Astrocyte (in vitro differentiated cells and primary cell): ENCODE results near the gene RPL27A. TPM values are rescaled to one million over a fixed set of nuclear protein-coding genes. Genes with fewer than 3 reads are reported as not detected.

ENCODE experiments used
- DNase-seq: peaks from one replicate; pipeline ENCODE4 v3.0.0-alpha.2; 2010; ENCODE audit warnings: low read depth
- FAIRE-seq: peaks from 2 replicates; lab custom pipeline; 2011; peaks lifted over from hg19 to GRCh38; lab: Jason Lieb, UNC
- H2AFZ ChIP-seq: 2 replicates; pipeline ENCODE4 v1.6.0; 2012; ENCODE audit warnings: low read depth, low read length, inconsistent platforms
- H3K27ac ChIP-seq: 2 replicates; pipeline ENCODE4 v1.5.1; 2011; ENCODE audit warnings: low read depth, low read length, inconsistent platforms
- H3K27me3 ChIP-seq: 2 replicates; pipeline ENCODE4 v1.6.0; 2011; ENCODE audit warnings: low read length, inconsistent platforms; ENCODE audit not compliant: insufficient read depth
- H3K36me3 ChIP-seq: 2 replicates; pipeline ENCODE4 v1.5.1; 2011; ENCODE audit warnings: low read length, inconsistent platforms; ENCODE audit not compliant: insufficient read depth
- H3K4me1 ChIP-seq: 2 replicates; pipeline ENCODE4 v1.5.1; 2011; ENCODE audit warnings: low read length, inconsistent platforms; ENCODE audit not compliant: insufficient read depth
- H3K4me2 ChIP-seq: 2 replicates; pipeline ENCODE4 v1.6.0; 2012; ENCODE audit warnings: low read length, inconsistent platforms
- H3K4me3 ChIP-seq: 2 replicates; pipeline ENCODE4 v1.5.1; 2011; ENCODE audit warnings: low read depth, mild to moderate bottlenecking, low read length, inconsistent platforms; ENCODE audit not compliant: insufficient read depth
- H3K79me2 ChIP-seq: 2 replicates; pipeline ENCODE4 v1.6.0; 2012; ENCODE audit warnings: mild to moderate bottlenecking, low read length, inconsistent platforms; ENCODE audit not compliant: insufficient read depth
- H3K9ac ChIP-seq: 2 replicates; pipeline ENCODE4 v1.6.0; 2012; ENCODE audit warnings: mild to moderate bottlenecking, low read length, inconsistent platforms
- H3K9me3 ChIP-seq: 2 replicates; pipeline ENCODE4 v1.5.1; 2012; ENCODE audit warnings: low read depth, mild to moderate bottlenecking, low read length, inconsistent platforms; ENCODE audit not compliant: insufficient read depth
- H4K20me1 ChIP-seq: 2 replicates; pipeline ENCODE4 v1.6.0; 2012; ENCODE audit warnings: low read length, inconsistent platforms; ENCODE audit not compliant: insufficient read depth
- H3K27ac Mint-ChIP-seq: one replicate; pipeline ENCODE4 v1.8.0; 2021; ENCODE audit warnings: mild to moderate bottlenecking, mixed read lengths; ENCODE audit not compliant: unreplicated experiment
- H3K27me3 Mint-ChIP-seq: one replicate; pipeline ENCODE4 v1.8.0; 2021; ENCODE audit warnings: low read depth, mixed read lengths; ENCODE audit not compliant: unreplicated experiment
- H3K36me3 Mint-ChIP-seq: one replicate; pipeline ENCODE4 v1.8.0; 2021; ENCODE audit warnings: low read depth, mixed read lengths; ENCODE audit not compliant: unreplicated experiment
- H3K4me1 Mint-ChIP-seq: one replicate; pipeline ENCODE4 v1.8.0; 2021; ENCODE audit warnings: low read depth, mixed read lengths; ENCODE audit not compliant: unreplicated experiment
- H3K4me3 Mint-ChIP-seq: one replicate; pipeline ENCODE4 v1.8.0; 2021; ENCODE audit warnings: mild to moderate bottlenecking, moderate library complexity, mixed read lengths; ENCODE audit not compliant: unreplicated experiment
- H3K9me3 Mint-ChIP-seq: one replicate; pipeline ENCODE4 v1.8.0; 2021; ENCODE audit warnings: mild to moderate bottlenecking, mixed read lengths; ENCODE audit not compliant: unreplicated experiment
- EZH2 ChIP-seq: IDR thresholded peaks from 2 replicates; pipeline ENCODE4 v1.6.1; 2012; ENCODE audit warnings: mild to moderate bottlenecking, low read length, inconsistent platforms; ENCODE audit not compliant: insufficient read depth
- total RNA-seq: library from RNA; stranded (reverse); gene quantifications from 2 replicates; pipeline ENCODE4 v1.2.1, GENCODE V29; 2021
- TF ChIP-seq, protein P1 (sequence below): IDR thresholded peaks from 2 replicates; pipeline ENCODE4 v1.5.1; 2011; ENCODE audit warnings: low read depth, mild to moderate bottlenecking, inconsistent platforms, low read length, moderate library complexity; ENCODE audit not compliant: insufficient read depth

Gene RPL27A
- total RNA-seq, 1 donor from 2014 or later = 682 TPM

DNA sequence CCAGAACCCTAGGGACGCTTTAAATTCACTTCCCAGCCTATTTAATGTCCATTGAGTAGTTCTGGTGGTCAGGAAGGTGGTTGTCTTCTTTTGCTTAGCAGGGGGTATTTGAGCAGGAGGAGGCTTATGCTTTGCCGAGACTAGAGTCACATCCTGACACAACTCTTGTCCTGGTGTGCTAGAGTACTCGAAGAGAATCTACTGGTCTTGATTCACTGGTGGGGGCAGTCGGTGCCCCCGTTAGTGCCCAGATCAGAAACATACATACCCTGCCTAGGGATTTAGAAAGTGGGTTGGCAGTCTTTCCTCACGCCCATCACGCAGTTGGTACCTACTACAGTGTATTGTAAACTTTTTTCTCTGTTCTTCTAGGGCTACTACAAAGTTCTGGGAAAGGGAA, 2.7 kb downstream of the RPL27A start:
- FAIRE-seq (no peak), DNase-seq (no peak)
- Mint-ChIP-seq H3K27ac (peak overlapping the region; percentile 36), H3K4me1 (peaks cover 43% of the 10 kb centered on the region), H3K27me3 (no peaks in the 10 kb centered on the region), H3K36me3 (peaks cover 27% of the 10 kb centered on the region), H3K9me3 (no peaks in the 10 kb centered on the region), H3K4me3 (peak overlapping the region; percentile 99)
- Histone ChIP-seq H3K27ac (no peak overlapping the region), H3K4me2 (peak overlapping the region; percentile 92), H3K36me3 (peaks cover 30% of the 10 kb centered on the region), H3K4me1 (peaks cover 56% of the 10 kb centered on the region), H4K20me1 (peaks cover 48% of the 10 kb centered on the region), H2AFZ (no peak overlapping the region), H3K9ac (peak overlapping the region; percentile 99), H3K27me3 (no peaks in the 10 kb centered on the region), H3K9me3 (no peaks in the 10 kb centered on the region), H3K4me3 (peak overlapping the region; percentile 97), H3K79me2 (peaks cover 48% of the 10 kb centered on the region)
- TF ChIP-seq, protein P1, sequence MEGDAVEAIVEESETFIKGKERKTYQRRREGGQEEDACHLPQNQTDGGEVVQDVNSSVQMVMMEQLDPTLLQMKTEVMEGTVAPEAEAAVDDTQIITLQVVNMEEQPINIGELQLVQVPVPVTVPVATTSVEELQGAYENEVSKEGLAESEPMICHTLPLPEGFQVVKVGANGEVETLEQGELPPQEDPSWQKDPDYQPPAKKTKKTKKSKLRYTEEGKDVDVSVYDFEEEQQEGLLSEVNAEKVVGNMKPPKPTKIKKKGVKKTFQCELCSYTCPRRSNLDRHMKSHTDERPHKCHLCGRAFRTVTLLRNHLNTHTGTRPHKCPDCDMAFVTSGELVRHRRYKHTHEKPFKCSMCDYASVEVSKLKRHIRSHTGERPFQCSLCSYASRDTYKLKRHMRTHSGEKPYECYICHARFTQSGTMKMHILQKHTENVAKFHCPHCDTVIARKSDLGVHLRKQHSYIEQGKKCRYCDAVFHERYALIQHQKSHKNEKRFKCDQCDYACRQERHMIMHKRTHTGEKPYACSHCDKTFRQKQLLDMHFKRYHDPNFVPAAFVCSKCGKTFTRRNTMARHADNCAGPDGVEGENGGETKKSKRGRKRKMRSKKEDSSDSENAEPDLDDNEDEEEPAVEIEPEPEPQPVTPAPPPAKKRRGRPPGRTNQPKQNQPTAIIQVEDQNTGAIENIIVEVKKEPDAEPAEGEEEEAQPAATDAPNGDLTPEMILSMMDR = no peak
- no peak for TF ChIP-seq EZH2

DNA sequence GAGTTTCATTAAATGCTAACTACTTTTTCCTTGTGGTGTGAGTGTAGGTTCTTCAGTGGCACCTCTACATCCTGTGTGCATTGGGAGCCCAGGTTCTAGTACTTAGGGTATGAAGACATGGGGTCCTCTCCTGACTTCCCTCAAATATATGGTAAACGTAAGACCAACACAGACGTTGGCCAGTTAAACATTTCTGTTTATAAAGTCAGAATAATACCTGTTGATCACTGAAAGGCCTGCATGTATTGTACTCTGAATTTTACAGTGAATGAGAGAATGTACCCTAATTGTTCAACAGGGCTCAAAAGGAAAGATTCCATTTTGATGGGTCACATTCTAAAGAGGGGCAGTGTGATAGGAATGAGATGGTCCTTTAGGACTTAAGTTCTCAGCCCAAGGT, 3.2 kb downstream of the RPL27A start:
- Mint-ChIP-seq H3K9me3 (no peaks in the 10 kb centered on the region), H3K4me1 (peaks cover 43% of the 10 kb centered on the region), H3K4me3 (peak overlapping the region; percentile 99), H3K36me3 (peaks cover 26% of the 10 kb centered on the region), H3K27ac (peak overlapping the region; percentile 36), H3K27me3 (no peaks in the 10 kb centered on the region)
- Histone ChIP-seq H4K20me1 (peaks cover 48% of the 10 kb centered on the region), H2AFZ (no peak overlapping the region), H3K9me3 (no peaks in the 10 kb centered on the region), H3K9ac (peak overlapping the region; percentile 99), H3K4me2 (peak overlapping the region; percentile 92), H3K27ac (no peak overlapping the region), H3K79me2 (peaks cover 50% of the 10 kb centered on the region), H3K27me3 (no peaks in the 10 kb centered on the region), H3K36me3 (peaks cover 30% of the 10 kb centered on the region), H3K4me1 (peaks cover 56% of the 10 kb centered on the region), H3K4me3 (no peak overlapping the region)
- DNase-seq (no peak), FAIRE-seq (no peak)
- no peak for TF ChIP-seq EZH2
- TF ChIP-seq, protein P1 = no peak

DNA sequence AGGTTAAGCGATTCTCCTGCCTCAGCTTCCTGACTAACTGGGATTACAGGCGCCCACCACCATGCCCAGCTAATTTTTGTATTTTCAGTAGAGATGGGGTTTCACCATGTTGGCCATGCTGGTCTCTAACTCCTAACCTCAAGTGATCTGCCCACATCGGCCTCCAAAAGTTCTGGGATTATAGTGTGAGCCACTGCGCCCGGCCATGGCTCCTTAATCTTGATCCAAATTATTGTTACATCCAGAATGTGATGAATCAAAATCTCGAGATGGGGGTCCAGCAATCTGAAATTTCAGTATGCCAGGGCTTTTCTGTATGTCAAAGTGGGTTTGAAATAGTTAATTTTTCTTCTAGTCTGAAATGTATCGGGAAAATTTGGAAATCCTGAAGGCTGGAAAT, 3.7 kb downstream of the RPL27A start:
- Histone ChIP-seq H3K79me2 (peaks cover 51% of the 10 kb centered on the region), H2AFZ (no peak overlapping the region), H3K9me3 (no peaks in the 10 kb centered on the region), H3K4me3 (no peak overlapping the region), H4K20me1 (peaks cover 48% of the 10 kb centered on the region), H3K9ac (peak overlapping the region; percentile 22), H3K36me3 (peaks cover 31% of the 10 kb centered on the region), H3K27ac (no peak overlapping the region), H3K4me1 (peaks cover 56% of the 10 kb centered on the region), H3K4me2 (no peak overlapping the region), H3K27me3 (no peaks in the 10 kb centered on the region)
- peaks cover 43% of the 10 kb centered on the region for H3K4me1 Mint-ChIP-seq
- H3K27me3 Mint-ChIP-seq = no peaks in the 10 kb centered on the region
- H3K4me3 Mint-ChIP-seq = peak overlapping the region; percentile 35
- peak overlapping the region; percentile 29 for H3K27ac Mint-ChIP-seq
- FAIRE-seq = no peak
- H3K36me3 Mint-ChIP-seq = peaks cover 27% of the 10 kb centered on the region
- no peaks in the 10 kb centered on the region for H3K9me3 Mint-ChIP-seq
- TF ChIP-seq EZH2 = no peak
- TF ChIP-seq, protein P1 = no peak
- no peak for DNase-seq
